Tibial nerve (tissue), 3 donors: Measurements from ENCODE around the gene CLDN24.

Source experiments
- CTCF ChIP-seq, 5 experiments: fragments of 200-600 bp in 3 of 5; fragments of 450-650 bp in 2 of 5; sonication (generic) in 3 of 5; IDR thresholded peaks; one replicate each; pipeline ENCODE4 v1.5.1; 2016 to 2019; ENCODE audit warnings: antibody characterized with exemption in 5 of 5, mild to moderate bottlenecking in 3 of 5, moderate library complexity in 2 of 5
- POLR2A ChIP-seq, 2 donors: fragments of 450-650 bp; IDR thresholded peaks; one replicate each; pipeline ENCODE4 v1.6.1; 2017; ENCODE audit warnings: antibody characterized with exemption in 2 of 2, mild to moderate bottlenecking in 2 of 2, moderate library complexity in 2 of 2

- no peak for TF ChIP-seq CTCF (IDR thresholded peaks at IDR 0.05)
- no peak for TF ChIP-seq POLR2A (IDR thresholded peaks at IDR 0.05)
These were observed 23.0 kb upstream of the CLDN24 start for GRCh38 chr4:183345261-183345660.
